H9 (cell line): Measurements from ENCODE around the gene CST11. TPM values are rescaled to one million over a fixed set of nuclear protein-coding genes. Genes with fewer than 3 reads are reported as not detected.

Experiments used
- DNase-seq: peaks from one replicate; pipeline ENCODE4 v3.0.0-alpha.2; 2017
- H2AFZ ChIP-seq: one replicate; pipeline ENCODE4 v1.6.1; 2013; ENCODE audit warnings: mild to moderate bottlenecking, low read length, control low read depth, moderate library complexity
- H2AK5ac ChIP-seq: 2 replicates; pipeline ENCODE4 v1.6.1; 2013; ENCODE audit warnings: low read length, control low read depth, mixed read lengths; ENCODE audit not compliant: insufficient read length
- H2BK120ac ChIP-seq: one replicate; pipeline ENCODE4 v1.6.1; 2013; ENCODE audit warnings: low read depth, mild to moderate bottlenecking, low read length, control low read depth, inconsistent platforms; ENCODE audit not compliant: poor library complexity, severe bottlenecking
- H2BK12ac ChIP-seq: 2 replicates; pipeline ENCODE4 v1.6.1; 2013; ENCODE audit warnings: low read length, control low read depth, mixed read lengths, low read depth; ENCODE audit not compliant: insufficient read length
- H2BK15ac ChIP-seq: 2 replicates; pipeline ENCODE4 v1.6.1; 2013; ENCODE audit warnings: low read depth, low read length, control low read depth
- H2BK20ac ChIP-seq: one replicate; pipeline ENCODE4 v1.6.1; 2013; ENCODE audit warnings: low read depth, mild to moderate bottlenecking, low read length, control low read depth, inconsistent platforms; ENCODE audit not compliant: poor library complexity, severe bottlenecking
- H2BK5ac ChIP-seq: 2 replicates; pipeline ENCODE4 v1.6.1; 2013; ENCODE audit warnings: low read length, control low read depth, mixed read lengths; ENCODE audit not compliant: insufficient read length
- H3K14ac ChIP-seq: 2 replicates; pipeline ENCODE4 v1.6.1; 2013; ENCODE audit warnings: low read length, control low read depth; ENCODE audit not compliant: insufficient read depth
- H3K18ac ChIP-seq: 2 replicates; pipeline ENCODE4 v1.6.1; 2013; ENCODE audit warnings: low read depth, mild to moderate bottlenecking, mixed read lengths, low read length, control low read depth; ENCODE audit not compliant: insufficient read length
- H3K23ac ChIP-seq: 2 replicates; pipeline ENCODE4 v1.6.1; 2013; ENCODE audit warnings: low read length, control low read depth, mixed read lengths, low read depth; ENCODE audit not compliant: insufficient read length
- H3K23me2 ChIP-seq: 2 replicates; pipeline ENCODE4 v1.6.1; 2013; ENCODE audit warnings: low read depth, mild to moderate bottlenecking, mixed read lengths, low read length, control low read depth; ENCODE audit not compliant: insufficient read length, poor library complexity, severe bottlenecking
- H3K27ac ChIP-seq: 2 replicates; pipeline ENCODE4 v1.5.1; 2013; ENCODE audit warnings: low read length, control low read depth, mixed read lengths, low read depth; ENCODE audit not compliant: insufficient read length
- H3K27me3 ChIP-seq: 2 replicates; pipeline ENCODE4 v1.6.1; 2013; ENCODE audit warnings: low read length, control low read depth, inconsistent platforms; ENCODE audit not compliant: insufficient read depth
- H3K4ac ChIP-seq: 2 replicates; pipeline ENCODE4 v1.6.1; 2013; ENCODE audit warnings: low read depth, mild to moderate bottlenecking, control low read depth, inconsistent platforms, low read length, moderate library complexity
- H3K4me1 ChIP-seq: 2 replicates; pipeline ENCODE4 v1.6.1; 2013; ENCODE audit warnings: low read length, control low read depth, inconsistent platforms; ENCODE audit not compliant: insufficient read depth
- H3K4me2 ChIP-seq: 2 replicates; pipeline ENCODE4 v1.6.1; 2013; ENCODE audit warnings: low read length, control low read depth, mixed read lengths; ENCODE audit not compliant: insufficient read length, insufficient read depth
- H3K56ac ChIP-seq: 2 replicates; pipeline ENCODE4 v1.6.1; 2013; ENCODE audit warnings: low read depth, mild to moderate bottlenecking, mixed read lengths, low read length, control low read depth; ENCODE audit not compliant: insufficient read length
- H3K79me1 ChIP-seq: 2 replicates; pipeline ENCODE4 v1.6.1; 2013; ENCODE audit warnings: low read depth, mild to moderate bottlenecking, moderate library complexity, low read length, control low read depth, inconsistent platforms; ENCODE audit not compliant: insufficient read depth, poor library complexity, severe bottlenecking
- H3K79me2 ChIP-seq: 2 replicates; pipeline ENCODE4 v1.6.1; 2013; ENCODE audit warnings: low read length, control low read depth, inconsistent platforms; ENCODE audit not compliant: insufficient read depth
- H3K9ac ChIP-seq: 2 replicates; pipeline ENCODE4 v1.6.1; 2013; ENCODE audit warnings: low read length, control low read depth, mixed read lengths; ENCODE audit not compliant: insufficient read length; ENCODE audit errors: extremely low read depth
- H3K9me3 ChIP-seq: one replicate; pipeline ENCODE4 v1.6.1; 2013; ENCODE audit warnings: low read depth, low read length, inconsistent platforms; ENCODE audit not compliant: control insufficient read depth
- H3T11ph ChIP-seq: one replicate; pipeline ENCODE4 v1.6.1; 2013; ENCODE audit warnings: mild to moderate bottlenecking, low read length, control low read depth, inconsistent platforms
- H4K20me1 ChIP-seq: one replicate; pipeline ENCODE4 v1.6.1; 2013; ENCODE audit not compliant: control insufficient read depth, insufficient read length, insufficient read depth
- H4K5ac ChIP-seq: 2 replicates; pipeline ENCODE4 v1.6.1; 2013; ENCODE audit warnings: low read depth, mild to moderate bottlenecking, mixed read lengths, low read length, control low read depth; ENCODE audit not compliant: insufficient read length
- H4K8ac ChIP-seq: replicated peaks from 2 replicates; pipeline ENCODE4 v1.6.1; 2013; ENCODE audit warnings: low read length, control low read depth, mixed read lengths, low read depth; ENCODE audit not compliant: insufficient read length
- H4K91ac ChIP-seq: 2 replicates; pipeline ENCODE4 v1.6.1; 2013; ENCODE audit warnings: low read depth, mild to moderate bottlenecking, moderate library complexity, mixed read lengths, low read length, control low read depth; ENCODE audit not compliant: insufficient read length
- H3K27ac Mint-ChIP-seq, 3 experiments: 2 replicates in 2 of 3; 3 replicates in 1 of 3; pipeline ENCODE4 v1.8.0; 2020 to 2021; ENCODE audit warnings: mixed read lengths in 3 of 3, mild to moderate bottlenecking in 1 of 3, moderate library complexity in 1 of 3
- H3K27me3 Mint-ChIP-seq: 2 replicates; pipeline ENCODE4 v1.8.0; 2021; ENCODE audit warnings: low read depth, mild to moderate bottlenecking, moderate library complexity, mixed read lengths
- H3K36me3 Mint-ChIP-seq, 3 experiments: 2 replicates in 2 of 3; 3 replicates in 1 of 3; pipeline ENCODE4 v1.8.0; 2020 to 2021; ENCODE audit warnings: low read depth in 3 of 3, mixed read lengths in 3 of 3; ENCODE audit not compliant: insufficient read depth in 1 of 3
- H3K4me1 Mint-ChIP-seq, 2 experiments: 2 replicates each; pipeline ENCODE4 v1.8.0; 2020; ENCODE audit warnings: mixed read lengths in 2 of 2
- H3K4me3 Mint-ChIP-seq, 2 experiments: 2 replicates in 1 of 2; 3 replicates in 1 of 2; pipeline ENCODE4 v1.8.0; 2020 to 2021; ENCODE audit warnings: mild to moderate bottlenecking in 2 of 2, mixed read lengths in 2 of 2, moderate library complexity in 1 of 2
- H3K9me3 Mint-ChIP-seq, 2 experiments: 2 replicates in 1 of 2; 3 replicates in 1 of 2; pipeline ENCODE4 v1.8.0; 2020; ENCODE audit warnings: mild to moderate bottlenecking in 2 of 2, mixed read lengths in 2 of 2, moderate library complexity in 1 of 2
- WGBS: extraction: QIAGEN DNeasy Blood & Tissue Kit; methylation state at CpG from one replicate; pipeline ENCODE4 v1.1.7; 2013; ENCODE audit warnings: missing lambda C conversion rate, low lambda C conversion rate, mixed read lengths; ENCODE audit not compliant: insufficient read length; ENCODE audit errors: extremely low coverage; 5-methylcytosine and 5-hydroxymethylcytosine counted together
- total RNA-seq: library from RNA; stranded (reverse); gene quantifications from 2 replicates; pipeline ENCODE4 v1.2.1, GENCODE V29; 2021
- TF ChIP-seq, protein P1 (sequence below): fragments of 200-600 bp; sonication (generic); conservative IDR thresholded peaks from 3 replicates; pipeline ENCODE4 v1.8.0; 2021; ENCODE audit warnings: antibody characterized with exemption, mild to moderate bottlenecking

CST11 gene
- total RNA-seq, 1 experiment from 2014 or later = not detected

DNA sequence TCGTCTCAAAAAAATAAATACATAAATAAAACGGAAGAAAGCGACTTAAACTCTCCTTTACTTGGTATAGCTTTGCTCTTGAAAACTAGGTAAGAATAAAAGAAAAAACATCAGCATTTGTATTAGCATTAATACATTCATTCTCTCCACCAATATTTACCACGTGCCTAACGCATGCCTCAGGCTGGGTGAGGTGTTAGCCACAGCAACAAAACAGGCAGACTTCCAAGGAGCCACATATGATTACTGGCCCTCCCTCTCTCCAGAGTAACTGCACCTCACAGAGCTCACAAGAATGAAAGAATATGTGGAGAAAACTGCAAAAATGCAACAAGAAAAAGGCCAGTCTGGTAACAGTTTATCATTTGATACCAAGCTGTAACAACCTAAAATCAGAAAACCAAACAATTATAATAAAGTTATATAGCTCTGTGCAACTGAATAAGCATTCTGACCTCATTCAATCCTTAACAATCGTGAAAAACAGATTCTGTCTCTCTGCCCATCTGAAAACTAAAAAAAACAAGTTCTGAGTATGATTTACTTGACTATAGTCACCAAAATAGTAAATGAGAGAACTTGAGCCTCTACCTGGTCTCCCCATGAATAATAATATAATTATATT, 36.6 kb downstream of the CST11 start:
- Histone ChIP-seq H3K9ac (no peak overlapping the region), H3K56ac (no peak overlapping the region), H2BK120ac (no peak overlapping the region), H3K23me2 (peaks cover 4% of the 10 kb centered on the region), H4K91ac (no peak overlapping the region), H3T11ph (no peak overlapping the region), H3K9me3 (no peaks in the 10 kb centered on the region), H3K4me1 (no peaks in the 10 kb centered on the region), H2BK12ac (no peak overlapping the region), H3K14ac (no peak overlapping the region), H3K27me3 (no peaks in the 10 kb centered on the region), H2AFZ (no peak overlapping the region), H4K8ac (no peak overlapping the region), H4K20me1 (no peaks in the 10 kb centered on the region), H3K23ac (no peak overlapping the region), H4K5ac (no peak overlapping the region), H3K18ac (no peak overlapping the region), H2AK5ac (no peak overlapping the region), H3K4ac (no peak overlapping the region), H2BK5ac (no peak overlapping the region), H3K4me2 (no peak overlapping the region), H3K27ac (no peak overlapping the region), H2BK20ac (no peak overlapping the region), H2BK15ac (no peak overlapping the region), H3K79me2 (peaks cover 10% of the 10 kb centered on the region; the same call in 1 of the 2 replicates), H3K79me1 (peaks cover 11% of the 10 kb centered on the region)
- Mint-ChIP-seq H3K4me1 (peaks cover 20 to 24% of the 10 kb centered on the region in 2 experiments), H3K4me3 (no peak overlapping the region), H3K27ac (no peak overlapping the region), H3K36me3 (peaks cover 0 to 6% (median 0%) of the 10 kb centered on the region in 3 experiments; a peak in 2 of 7 replicates), H3K9me3 (no peaks in the 10 kb centered on the region), H3K27me3 (no peaks in the 10 kb centered on the region)
- no peak for DNase-seq
- WGBS = no CpG with 5 or more reads among the region's 6 CpGs
- TF ChIP-seq, protein P1, sequence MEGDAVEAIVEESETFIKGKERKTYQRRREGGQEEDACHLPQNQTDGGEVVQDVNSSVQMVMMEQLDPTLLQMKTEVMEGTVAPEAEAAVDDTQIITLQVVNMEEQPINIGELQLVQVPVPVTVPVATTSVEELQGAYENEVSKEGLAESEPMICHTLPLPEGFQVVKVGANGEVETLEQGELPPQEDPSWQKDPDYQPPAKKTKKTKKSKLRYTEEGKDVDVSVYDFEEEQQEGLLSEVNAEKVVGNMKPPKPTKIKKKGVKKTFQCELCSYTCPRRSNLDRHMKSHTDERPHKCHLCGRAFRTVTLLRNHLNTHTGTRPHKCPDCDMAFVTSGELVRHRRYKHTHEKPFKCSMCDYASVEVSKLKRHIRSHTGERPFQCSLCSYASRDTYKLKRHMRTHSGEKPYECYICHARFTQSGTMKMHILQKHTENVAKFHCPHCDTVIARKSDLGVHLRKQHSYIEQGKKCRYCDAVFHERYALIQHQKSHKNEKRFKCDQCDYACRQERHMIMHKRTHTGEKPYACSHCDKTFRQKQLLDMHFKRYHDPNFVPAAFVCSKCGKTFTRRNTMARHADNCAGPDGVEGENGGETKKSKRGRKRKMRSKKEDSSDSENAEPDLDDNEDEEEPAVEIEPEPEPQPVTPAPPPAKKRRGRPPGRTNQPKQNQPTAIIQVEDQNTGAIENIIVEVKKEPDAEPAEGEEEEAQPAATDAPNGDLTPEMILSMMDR = no peak
